ENCODE measurements around the gene CCSER1.

GRCh38 chr4:91057871-91058270 is 930.7 kb downstream of the CCSER1 start:
- no peak for TF ChIP-seq EZH2 (IDR thresholded peaks at IDR 0.05; ENCODE audit: insufficient read depth, poor library complexity, severe bottlenecking)
- TF ChIP-seq EZH2phosphoT487 (IDR thresholded peaks at IDR 0.05; ENCODE audit: insufficient read depth, low read depth): no peak

Data from GM23248 (cell line).